GM12878 (cell line): ENCODE results near the gene BCS1L. TPM values are rescaled to one million over a fixed set of nuclear protein-coding genes. Genes with fewer than 3 reads are reported as not detected.

ENCODE experiments used
- ATAC-seq: fragments of 200-7000 bp; cut with Tn5 transposase; 3 replicates; pipeline ENCODE4 v1.9.1; 2020; ENCODE audit warnings: mild to moderate bottlenecking, moderate library complexity
- BruUV-seq: library from RNA; stranded (reverse); fragments of 400-500 nt; replicated peaks from 2 replicates; lab custom pipeline; 2021; lab: Mats Ljungman, UMichigan
- CTCF ChIA-PET: fragments of 300-600 bp; sonication (Branson Sonifier 250); formaldehyde crosslinking; extraction: SDS; loops from one replicate; lab custom pipeline; 2021; ENCODE audit warnings: inconsistent platforms; lab: Yijun Ruan, JAX
- POLR2A ChIA-PET: fragments of 350-600 bp; formaldehyde crosslinking; extraction: SDS; loops from one replicate; lab custom pipeline; 2021; ENCODE audit warnings: inconsistent platforms; lab: Charles Lee
- RAD21 ChIA-PET: fragments of 300-600 bp; sonication (Branson Sonifier 250); formaldehyde crosslinking; loops from one replicate; lab custom pipeline; 2023; ENCODE audit warnings: antibody characterized with exemption; ENCODE audit not compliant: unreplicated experiment; lab: Charles Lee
- SMC1A ChIA-PET: fragments of 300-600 bp; sonication (Branson Sonifier 250); formaldehyde crosslinking; loops from one replicate; lab custom pipeline; 2023; ENCODE audit not compliant: unreplicated experiment, uncharacterized antibody; lab: Charles Lee
- DNase-seq: peaks from one replicate; pipeline ENCODE4 v3.0.0-alpha.2; 2011; ENCODE audit warnings: low read depth, low spot score
- FAIRE-seq: peaks from 3 replicates; lab custom pipeline; 2011; peaks lifted over from hg19 to GRCh38; lab: Jason Lieb, UNC
- H2AFZ ChIP-seq: 2 replicates; pipeline ENCODE4 v1.6.0; 2011; ENCODE audit warnings: low read depth, low read length, control low read depth; ENCODE audit not compliant: control insufficient read depth
- H3K27ac ChIP-seq: 2 replicates; pipeline ENCODE4 v1.5.1; 2011; ENCODE audit warnings: control low read depth; ENCODE audit not compliant: control insufficient read depth, insufficient read depth
- H3K27me3 ChIP-seq, 2 experiments: replicated peaks in 1 of 2; 2 replicates each; pipeline versions ENCODE4 v1.6.0 to v1.6.1; 2011; ENCODE audit warnings: low read length in 1 of 2; ENCODE audit not compliant: control insufficient read depth in 2 of 2, insufficient read depth in 2 of 2
- H3K36me3 ChIP-seq, 2 experiments: 2 replicates each; pipeline ENCODE4 v1.5.1; 2011; ENCODE audit warnings: low read length in 1 of 2; ENCODE audit not compliant: control insufficient read depth in 2 of 2, insufficient read depth in 2 of 2
- H3K4me1 ChIP-seq: 2 replicates; pipeline ENCODE4 v1.6.1; 2011; ENCODE audit warnings: mild to moderate bottlenecking, low read length, moderate library complexity, mixed read lengths; ENCODE audit not compliant: control insufficient read depth, insufficient read depth
- H3K4me2 ChIP-seq: 2 replicates; pipeline ENCODE4 v1.6.0; 2011; ENCODE audit warnings: control low read depth; ENCODE audit not compliant: control insufficient read depth, insufficient read depth
- H3K4me3 ChIP-seq: fragments of 200-600 bp; sonication (generic); 2 replicates; pipeline ENCODE4 v1.5.1; 2016
- H3K79me2 ChIP-seq: 2 replicates; pipeline ENCODE4 v1.6.0; 2011; ENCODE audit warnings: low read length; ENCODE audit not compliant: control insufficient read depth, insufficient read depth
- H3K9ac ChIP-seq: 2 replicates; pipeline ENCODE4 v1.8.0; 2011; ENCODE audit warnings: low read length, control low read depth, mixed read lengths; ENCODE audit not compliant: control insufficient read depth, insufficient read depth
- H3K9me3 ChIP-seq: replicated peaks from 3 replicates; pipeline ENCODE4 v1.5.1; 2011; ENCODE audit warnings: mild to moderate bottlenecking, low read length; ENCODE audit not compliant: control insufficient read depth, insufficient read depth
- H4K20me1 ChIP-seq: 2 replicates; pipeline ENCODE4 v1.6.0; 2011; ENCODE audit not compliant: control insufficient read depth, insufficient read depth
- CBX5 ChIP-seq: sonication (generic); IDR thresholded peaks from 2 replicates; pipeline ENCODE4 v1.6.1; 2016; ENCODE audit warnings: low read depth, moderate library complexity, mild to moderate bottlenecking, inconsistent platforms
- DPF2 ChIP-seq: fragments of 450-650 bp; IDR thresholded peaks from 2 replicates; pipeline ENCODE4 v1.6.1; 2017; ENCODE audit warnings: mild to moderate bottlenecking
- ESRRA ChIP-seq: IDR thresholded peaks from 2 replicates; pipeline ENCODE4 v1.6.1; 2012; ENCODE audit warnings: mild to moderate bottlenecking, low read length, improper control_type of control experiment
- HSF1 ChIP-seq: fragments of 150-350 bp; IDR thresholded peaks from 2 replicates; pipeline ENCODE4 v1.6.1; 2014; ENCODE audit warnings: mild to moderate bottlenecking, low read depth, low read length
- IRF3 ChIP-seq: fragments of 450-650 bp; IDR thresholded peaks from 2 replicates; pipeline ENCODE4 v1.6.1; 2014; ENCODE audit warnings: mild to moderate bottlenecking
- NFIC ChIP-seq: IDR thresholded peaks from 2 replicates; pipeline ENCODE4 v1.6.1; 2012; ENCODE audit warnings: low read depth, mild to moderate bottlenecking, inconsistent platforms, low read length, moderate library complexity
- NFXL1 ChIP-seq: fragments of 450-650 bp; IDR thresholded peaks from 2 replicates; pipeline ENCODE4 v1.6.1; 2017; ENCODE audit warnings: antibody characterized with exemption, mild to moderate bottlenecking, borderline replicate concordance
- PAX5 ChIP-seq: IDR thresholded peaks from 2 replicates; pipeline ENCODE4 v1.6.1; 2011; ENCODE audit warnings: low read depth, low read length, borderline replicate concordance
- PML ChIP-seq: IDR thresholded peaks from 2 replicates; pipeline ENCODE4 v1.6.1; 2012; ENCODE audit warnings: low read length, inconsistent platforms
- POU2F2 ChIP-seq: IDR thresholded peaks from 3 replicates; pipeline ENCODE4 v1.6.1; 2011; ENCODE audit warnings: low read depth, mild to moderate bottlenecking, low read length, borderline replicate concordance
- SKIL ChIP-seq: fragments of 450-650 bp; IDR thresholded peaks from 2 replicates; pipeline ENCODE4 v1.6.1; 2017; ENCODE audit warnings: mild to moderate bottlenecking, low read depth, inconsistent platforms; ENCODE audit not compliant: poor library complexity, severe bottlenecking
- SPI1 ChIP-seq: IDR thresholded peaks from 2 replicates; pipeline ENCODE4 v1.6.1; 2011; ENCODE audit warnings: low read depth, mild to moderate bottlenecking, low read length, moderate library complexity, borderline replicate concordance; ENCODE audit not compliant: insufficient read depth
- TARDBP ChIP-seq: IDR thresholded peaks from 2 replicates; pipeline ENCODE4 v1.6.1; 2016; ENCODE audit warnings: borderline replicate concordance
- ZNF24 ChIP-seq: fragments of 450-650 bp; IDR thresholded peaks from 2 replicates; pipeline ENCODE4 v1.6.1; 2017; ENCODE audit warnings: antibody characterized with exemption, mild to moderate bottlenecking
- WGBS: methylation state at CpG from one replicate; pipeline ENCODE4 v1.1.6; 2016; ENCODE audit warnings: low lambda C conversion rate; ENCODE audit not compliant: insufficient replicate concordance, insufficient coverage; ENCODE audit errors: missing lambda C conversion rate; 5-methylcytosine and 5-hydroxymethylcytosine counted together
- in situ Hi-C: fragments of 300-500 bp; cut with MboI; formaldehyde crosslinking; loops from 9 replicates; pipeline ENCODE4 v1.14.3; 2018; ENCODE audit warnings: mixed read lengths
- intact Hi-C: fragments of 100-400 bp; cut with micrococcal nuclease; formaldehyde crosslinking; loops from one replicate; pipeline ENCODE4 v1.14.2; 2022; ENCODE audit not compliant: unreplicated experiment
- polyA plus RNA-seq, 11 experiments: library from polyadenylated mRNA; depleted of rRNA in 4 of 11; unstranded in 6 of 11; stranded (reverse) in 5 of 11; fragments of >200 nt; fragmentation: Nextera tagmentation in 4 of 11; fragmentation: Illumina TruSeq in 1 of 11; extraction: Ambion mirVana in 4 of 11; extraction: Trizol in 1 of 11; gene quantifications; 1 replicate in 1 of 11; 2 replicates in 10 of 11; pipeline versions ENCODE4 v1.2.1 to v1.2.3, GENCODE V29; 2011 to 2016; ENCODE audit warnings: inconsistent platforms in 2 of 11, missing spikeins in 2 of 11, low read depth in 1 of 11
- total RNA-seq, 4 experiments: library from RNA; depleted of rRNA in 3 of 4; stranded (reverse); fragments of >200 nt in 3 of 4; fragmentation: Illumina TruSeq in 1 of 4; extraction: Trizol in 1 of 4; gene quantifications; 2 replicates each; pipeline versions ENCODE4 v1.2.1 to v1.2.3, GENCODE V29; 2013 to 2021

BCS1L gene
- total and polyA plus RNA-seq, 10 of the 15 experiments (the other 5 are each of a cell fraction or from before 2014, with no cell fraction given) = 40.4 to 114 (median 65.2) TPM

GRCh38 chr2:218626369-218626768 lies 33.1 kb upstream of the BCS1L start:
- Histone ChIP-seq H3K9me3 (no peaks in the 10 kb centered on the region), H3K4me1 (no peaks in the 10 kb centered on the region)
- intact Hi-C loops = no loop called here
- SMC1A ChIA-PET = no interaction called here
- TF ChIP-seq ESRRA = no peak
- TF ChIP-seq PAX5 = no peak
- TF ChIP-seq, all 136 proteins: peak for 0
- in situ Hi-C loops = no loop called here
- Histone ChIP-seq H3K36me3 (no peaks in the 10 kb centered on the region), H3K27ac (no peak overlapping the region), H4K20me1 (no peaks in the 10 kb centered on the region), H3K27me3 (no peaks in the 10 kb centered on the region), H3K9ac (no peak overlapping the region), H3K4me3 (no peak overlapping the region), H3K4me2 (no peak overlapping the region), H2AFZ (no peak overlapping the region), H3K79me2 (no peaks in the 10 kb centered on the region)
- ATAC-seq (no peak), DNase-seq (no peak), FAIRE-seq (no peak)
- ChIA-PET RAD21 (no interaction called here), POLR2A (no interaction called here), CTCF (no interaction called here)
- WGBS = 45% methylated on average over 4 of the region's 4 CpGs
- no TSS peak for BruUV-seq

- SMC1A ChIA-PET = no interaction called here
- in situ Hi-C loops = no loop called here
- no peaks in the 10 kb centered on the region for H4K20me1 ChIP-seq
- TF ChIP-seq PML = no peak
- no peak for TF ChIP-seq DPF2
- TF ChIP-seq HSF1 = no peak
- TF ChIP-seq CBX5 = no peak
- TF ChIP-seq NFIC = no peak
- TF ChIP-seq POU2F2 = no peak
- no peak for TF ChIP-seq IRF3
- no peak for TF ChIP-seq NFXL1
- TF ChIP-seq TARDBP = no peak
- no peak for TF ChIP-seq SKIL
- no peak for TF ChIP-seq ZNF24
- TF ChIP-seq SPI1 = no peak
Measured at GRCh38 chr2:218627939-218628338, 31.5 kb upstream of the BCS1L start.

More at GRCh38 chr2:218627939-218628338, 31.5 kb upstream of the BCS1L start:
- intact Hi-C loops = no loop called here
- H2AFZ ChIP-seq = no peak overlapping the region
- H3K4me1 ChIP-seq = no peaks in the 10 kb centered on the region
- no peaks in the 10 kb centered on the region for H3K9me3 ChIP-seq
- no peak overlapping the region for H3K4me2 ChIP-seq
- CTCF ChIA-PET = no interaction called here
- no peak overlapping the region for H3K4me3 ChIP-seq
- RAD21 ChIA-PET = no interaction called here
- no peak for FAIRE-seq
- no TSS peak for BruUV-seq
- no peaks in the 10 kb centered on the region for H3K36me3 ChIP-seq
- H3K9ac ChIP-seq = no peak overlapping the region
- no peaks in the 10 kb centered on the region for H3K27me3 ChIP-seq
- no peak overlapping the region for H3K27ac ChIP-seq
- 97% methylated on average over 4 of the region's 4 CpGs for WGBS
- ATAC-seq = no peak
- no peaks in the 10 kb centered on the region for H3K79me2 ChIP-seq
- POLR2A ChIA-PET = no interaction called here
- no peak for DNase-seq
